Fibroblast of gingiva (primary cell): ENCODE data around the gene NDUFAB1.
"Not testable (repeated sequence)": the region's sequence is repeated elsewhere in the genome, so short reads cannot be mapped to it uniquely, and the experiment has no call there.

Source experiments
- DNase-seq: peaks from one replicate; pipeline ENCODE4 v3.0.0-alpha.2; 2011; ENCODE audit warnings: low read depth

The NDUFAB1 gene

DNA sequence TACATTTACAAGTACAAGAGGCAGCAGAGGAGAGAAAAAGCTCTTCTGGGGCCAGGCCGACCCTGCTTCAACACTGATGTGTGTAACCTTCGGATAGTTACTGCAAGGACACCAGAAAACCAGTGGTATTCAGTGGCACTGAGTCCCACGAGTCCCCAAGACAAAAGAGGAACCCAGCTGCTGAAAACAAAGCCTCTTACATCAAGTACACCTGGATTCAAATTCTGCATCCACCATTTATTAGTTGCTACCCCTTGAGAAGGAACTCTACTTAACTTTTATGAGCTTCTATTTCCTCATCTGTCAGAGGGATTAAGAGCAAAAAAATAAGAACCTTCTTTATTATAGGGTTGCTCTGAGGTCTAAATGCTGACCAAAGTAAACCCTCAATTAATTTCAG is 41.6 kb downstream of the NDUFAB1 start:
- DNase-seq = no peak

DNA sequence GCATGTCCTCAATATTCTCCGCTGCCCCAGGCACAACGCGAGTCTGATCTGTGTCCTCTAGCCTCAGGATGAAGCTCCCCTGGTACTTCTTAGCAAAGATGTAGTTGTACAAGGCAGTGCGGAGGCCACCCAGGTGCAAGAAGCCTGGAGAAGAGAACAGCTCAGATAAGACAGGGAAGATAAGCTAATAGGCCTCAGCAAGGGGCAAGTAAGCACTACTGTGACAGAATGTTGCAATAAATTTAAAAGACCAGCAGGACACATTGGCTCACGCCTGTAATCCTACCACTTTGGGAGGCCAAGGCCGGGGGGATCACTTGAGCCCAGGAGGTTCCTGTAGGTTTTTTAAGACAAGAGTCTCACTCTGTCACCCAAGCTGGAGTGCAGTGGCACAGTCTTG is 44.0 kb downstream of the NDUFAB1 start:
- DNase-seq = no peak

DNA sequence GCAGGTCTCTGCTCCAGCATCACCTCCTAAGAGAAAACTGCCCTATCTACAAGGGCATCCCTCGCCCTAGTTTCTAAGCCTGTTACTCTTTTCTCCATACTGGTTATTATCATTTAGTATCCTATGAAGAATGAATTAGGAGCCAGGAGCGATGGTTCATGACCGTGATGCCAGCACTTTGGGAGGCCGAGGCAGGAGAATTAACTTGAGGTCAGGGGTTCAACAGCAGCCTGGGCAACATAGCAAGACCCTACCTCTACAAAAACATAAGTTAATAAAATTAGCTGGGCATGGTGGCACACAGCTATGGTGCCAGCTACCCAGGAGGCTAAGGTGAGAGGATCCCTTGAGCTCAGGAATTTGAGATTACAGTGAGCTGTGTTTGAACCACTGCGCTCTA is 46.2 kb downstream of the NDUFAB1 start:
- DNase-seq = no peak

DNA sequence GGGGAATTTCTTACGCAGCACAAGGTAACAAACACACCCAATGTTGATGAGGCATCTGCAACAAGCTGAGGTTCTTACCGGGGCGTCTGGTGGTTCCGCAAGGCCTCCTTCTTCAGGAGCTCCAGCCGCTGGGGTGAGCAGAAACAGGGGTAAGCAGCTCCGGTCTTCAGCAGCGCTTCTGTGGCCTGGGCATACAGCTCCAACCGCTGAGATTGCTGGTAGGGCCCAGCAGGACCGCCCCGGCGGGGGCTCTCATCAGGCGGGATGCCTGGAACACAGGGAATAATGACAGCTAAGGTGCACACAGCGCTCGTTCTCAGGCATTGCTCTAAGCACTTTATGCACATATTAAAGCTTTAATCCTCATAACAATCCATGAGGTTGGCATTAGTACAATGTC is 51.7 kb downstream of the NDUFAB1 start:
- DNase-seq = no peak

DNA sequence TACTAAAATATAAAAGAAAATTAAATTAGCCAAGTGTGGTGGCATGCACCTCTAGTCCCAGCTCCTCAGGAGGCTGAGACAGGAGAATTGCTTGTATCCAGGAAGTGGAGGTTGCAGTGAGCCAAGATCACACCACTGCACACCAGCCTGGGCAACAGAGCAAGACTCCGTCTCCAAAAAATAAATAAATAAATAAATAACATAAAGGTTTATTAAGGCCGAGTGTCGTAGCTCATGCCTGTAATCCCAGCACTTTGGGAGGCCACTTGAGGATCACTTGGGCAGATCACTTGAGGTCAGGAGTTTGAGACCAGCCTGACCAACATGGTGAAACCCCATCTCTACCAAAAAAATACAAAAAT is 55.3 kb downstream of the NDUFAB1 start:
- DNase-seq = not testable (repeated sequence)

DNA sequence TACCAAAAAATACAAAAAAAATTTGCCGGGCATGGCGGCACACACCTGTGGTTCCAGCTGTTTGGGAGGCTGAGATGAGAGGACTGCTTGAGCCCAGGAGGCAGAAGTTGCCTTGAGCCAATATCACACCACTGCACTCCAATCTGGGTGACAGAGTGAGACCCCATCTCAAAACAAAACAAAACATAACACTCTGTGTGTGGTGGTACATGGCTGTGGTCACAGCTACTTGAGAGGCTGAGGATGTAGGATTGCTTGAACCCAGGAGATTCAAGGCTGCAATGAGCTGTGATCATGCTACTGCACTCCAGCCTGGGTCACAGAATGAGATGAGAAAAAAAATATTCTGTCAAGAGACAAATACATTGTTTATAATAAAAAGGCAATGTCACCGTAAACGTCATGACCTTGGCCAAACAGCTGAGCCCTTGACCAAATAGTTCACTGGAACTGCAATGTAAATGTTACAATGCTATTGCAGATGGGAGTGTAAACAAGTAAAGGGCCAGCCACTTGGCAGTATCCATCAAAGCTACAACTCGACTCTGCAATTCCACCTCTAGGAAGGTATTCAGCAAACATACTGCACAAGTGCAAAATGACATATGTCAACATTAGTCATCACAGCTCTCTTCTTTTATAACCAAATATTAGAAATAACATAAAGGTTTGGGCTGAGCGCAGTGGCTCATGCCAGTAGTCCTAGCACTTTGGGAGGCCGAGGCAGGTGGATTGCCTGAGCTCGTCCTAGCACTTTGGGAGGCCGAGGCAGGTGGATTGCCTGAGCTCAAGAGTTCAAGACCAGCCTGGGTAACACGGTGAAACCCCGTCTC is 55.9 kb downstream of the NDUFAB1 start:
- no peak for DNase-seq

DNA sequence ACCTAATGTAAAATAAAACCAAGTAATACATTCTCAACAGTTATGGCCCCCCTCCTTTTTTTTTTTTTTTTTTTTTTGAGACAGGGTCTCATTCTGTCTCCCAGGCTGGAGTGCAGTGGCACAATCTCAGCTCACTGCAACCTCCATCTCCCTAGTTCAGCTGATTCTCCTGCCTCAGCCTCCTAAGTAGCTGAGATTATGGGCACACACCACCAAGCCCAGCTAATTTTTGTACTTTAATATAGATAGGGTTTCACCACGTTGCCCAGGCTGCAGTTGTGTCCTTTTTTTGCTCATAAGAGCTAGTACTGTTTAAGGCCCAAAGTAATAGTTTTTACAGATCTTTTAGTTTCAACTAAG is 57.2 kb downstream of the NDUFAB1 start:
- DNase-seq = no peak

DNA sequence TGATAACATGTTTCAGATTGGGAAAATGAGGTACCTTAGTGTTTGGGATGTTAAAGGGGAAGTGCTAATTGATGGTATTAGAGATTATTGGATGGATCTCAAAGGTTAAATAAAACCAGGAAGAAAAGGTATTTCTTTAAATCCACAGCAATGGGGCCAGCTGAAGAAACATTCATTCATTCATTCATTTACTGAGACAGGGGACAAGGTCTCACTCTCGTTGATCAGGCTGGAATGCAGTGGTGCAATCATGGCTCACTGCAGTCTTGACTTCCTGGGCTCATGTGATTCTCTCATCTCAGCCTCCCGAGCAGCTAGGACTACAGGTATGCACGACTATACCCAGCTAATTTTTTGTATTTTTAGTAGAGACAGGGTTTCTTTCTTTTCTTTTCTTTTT is 58.7 kb downstream of the NDUFAB1 start:
- DNase-seq = no peak

DNA sequence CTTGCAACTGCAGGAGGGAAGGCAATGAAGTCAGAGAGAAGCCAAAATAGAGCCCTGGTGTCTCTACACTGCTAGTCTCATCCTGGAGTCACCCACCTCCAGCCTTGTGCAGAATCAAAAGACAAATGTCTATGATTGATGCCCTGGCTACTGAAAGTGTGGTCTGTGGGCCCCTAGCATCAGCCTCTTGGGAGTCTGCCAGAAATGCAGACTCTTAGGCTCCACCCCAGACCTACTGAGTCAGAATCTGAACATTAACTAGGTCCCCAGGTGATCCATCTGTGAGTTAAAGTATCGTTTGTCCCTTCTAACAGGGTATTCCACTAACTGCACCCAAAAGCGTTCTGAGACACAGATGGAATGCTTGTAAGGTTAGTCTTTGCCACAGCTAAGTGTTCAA is 60.2 kb downstream of the NDUFAB1 start:
- no peak for DNase-seq

DNA sequence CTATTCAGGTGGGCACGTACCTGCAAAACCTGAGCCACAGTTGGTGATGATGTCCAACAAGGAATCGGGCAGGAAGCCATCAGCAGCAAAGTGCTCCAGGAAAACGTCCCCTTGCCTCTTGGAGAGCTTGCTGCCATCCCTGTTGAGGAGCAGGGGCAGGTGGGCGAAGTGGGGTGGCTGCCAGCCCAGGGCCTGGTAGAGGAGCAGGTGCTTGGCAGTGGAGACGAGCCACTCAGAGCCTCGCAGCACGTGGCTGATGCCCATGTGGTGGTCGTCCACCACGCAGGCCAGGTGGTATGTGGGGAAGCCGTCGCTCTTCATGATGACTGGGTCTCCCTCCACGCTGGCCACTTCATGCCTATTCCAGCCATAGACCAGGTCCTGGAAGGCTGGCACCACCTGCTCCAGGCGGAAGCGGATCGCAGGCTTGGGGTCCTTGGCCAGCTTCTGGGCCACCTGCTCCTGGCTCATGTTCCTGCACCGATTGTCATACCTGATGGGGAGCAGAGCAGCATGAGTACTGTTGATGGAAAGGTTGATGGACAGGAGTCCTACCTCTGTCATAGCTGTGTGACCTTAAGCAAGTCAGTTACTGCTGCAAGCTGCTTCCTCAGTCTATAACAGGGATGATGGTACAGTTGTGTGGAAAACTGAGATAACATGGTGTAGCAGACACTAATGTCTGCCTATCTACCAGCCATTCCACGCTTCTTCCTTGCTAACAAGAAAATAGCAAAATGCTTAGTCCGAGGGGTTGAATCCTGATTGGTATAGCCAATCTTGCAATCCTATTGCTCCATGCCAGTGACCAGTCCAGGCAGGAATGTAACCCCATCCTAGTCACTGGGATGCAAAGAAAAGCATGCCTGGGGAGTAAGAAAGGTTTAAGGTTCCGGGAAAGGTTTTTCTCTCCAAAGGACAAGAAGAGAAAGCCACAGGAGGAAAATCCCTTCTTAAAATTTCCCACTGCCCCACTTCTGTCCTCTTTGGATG is 61.0 kb downstream of the NDUFAB1 start:
- no peak for DNase-seq

DNA sequence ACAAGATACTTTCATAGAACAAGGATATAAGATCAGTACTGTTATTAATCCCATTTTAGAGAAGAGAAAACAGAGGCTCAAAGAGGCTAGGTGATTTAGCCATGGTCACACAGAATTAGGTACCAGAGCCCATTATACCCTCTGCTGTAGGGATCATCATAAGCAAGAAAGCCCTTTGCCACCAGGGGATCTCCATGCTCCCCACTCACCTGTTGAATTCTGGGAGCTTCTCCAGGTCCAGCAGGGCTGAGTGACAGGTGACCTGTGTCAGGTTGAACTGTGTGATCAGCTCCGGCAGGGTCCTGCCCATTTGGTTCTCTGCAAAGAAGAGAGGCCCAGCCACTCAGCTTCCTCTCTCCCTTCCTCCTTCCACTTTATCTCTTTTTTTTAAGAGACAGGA is 63.7 kb downstream of the NDUFAB1 start:
- no peak for DNase-seq
